Measurements from ENCODE around the gene PIH1D2.
"Not testable (repeated sequence)": the region's sequence is repeated elsewhere in the genome, so short reads cannot be mapped to it uniquely, and the experiment has no call there.

Gene PIH1D2

GRCh38 chr11:112057170-112057569, 16.6 kb downstream of the PIH1D2 start:
- no peak for DNase-seq (ENCODE audit: low read depth)

GRCh38 chr11:112051768-112052167, 22.0 kb downstream of the PIH1D2 start:
- DNase-seq (ENCODE audit: low read depth) = no peak

GRCh38 chr11:112050721-112051120, 23.1 kb downstream of the PIH1D2 start:
- no peak for DNase-seq (ENCODE audit: low read depth)

- DNase-seq (ENCODE audit: low read depth) = no peak
These were observed 24.0 kb downstream of the PIH1D2 start for GRCh38 chr11:112049777-112050176.

GRCh38 chr11:112048256-112048655, 25.6 kb downstream of the PIH1D2 start:
- not testable (repeated sequence) for DNase-seq (ENCODE audit: low read depth)

- DNase-seq (ENCODE audit: low read depth) = not testable (repeated sequence)
These were observed 27.2 kb downstream of the PIH1D2 start for GRCh38 chr11:112046647-112047046.

GRCh38 chr11:112044961-112045360, 28.9 kb downstream of the PIH1D2 start:
- no peak for DNase-seq (ENCODE audit: low read depth)

- no peak for DNase-seq (ENCODE audit: low read depth)
These were observed 30.9 kb downstream of the PIH1D2 start for GRCh38 chr11:112042961-112043304.

- DNase-seq (ENCODE audit: low read depth) = no peak
These were observed 31.5 kb downstream of the PIH1D2 start for GRCh38 chr11:112042161-112042960.

GRCh38 chr11:112037527-112037926, 36.3 kb downstream of the PIH1D2 start:
- no peak for DNase-seq (ENCODE audit: low read depth)

GRCh38 chr11:112033902-112034301, 39.9 kb downstream of the PIH1D2 start:
- DNase-seq (ENCODE audit: low read depth) = no peak

- no peak for DNase-seq (ENCODE audit: low read depth)
These were observed 44.4 kb downstream of the PIH1D2 start for GRCh38 chr11:112029460-112029859.

GRCh38 chr11:112026784-112027410, 46.9 kb downstream of the PIH1D2 start:
- not testable (repeated sequence) for DNase-seq (ENCODE audit: low read depth)

GRCh38 chr11:112025707-112026106, 48.1 kb downstream of the PIH1D2 start:
- peak; percentile 12 for DNase-seq (ENCODE audit: low read depth)

- DNase-seq (ENCODE audit: low read depth) = peak; percentile 51
These were observed 48.8 kb downstream of the PIH1D2 start, which contains the start of gene DLAT for GRCh38 chr11:112024773-112025678. Gene DLAT (plus strand): TSS chr11:112025408. CDS start chr11:112025473, 65 bp downstream.

- no peak for DNase-seq (ENCODE audit: low read depth)
These were observed 49.5 kb downstream of the PIH1D2 start for GRCh38 chr11:112024178-112024772.

GRCh38 chr11:112023104-112023503, 50.7 kb downstream of the PIH1D2 start:
- DNase-seq (ENCODE audit: low read depth) = no peak

GRCh38 chr11:112019066-112019465, 54.8 kb downstream of the PIH1D2 start:
- no peak for DNase-seq (ENCODE audit: low read depth)

Measured in GM04503 (cell line).